H9 (cell line): ENCODE data around the gene MRPL23. TPM values are rescaled to one million over a fixed set of nuclear protein-coding genes. Genes with fewer than 3 reads are reported as not detected.

Experiments used
- DNase-seq: peaks from one replicate; pipeline ENCODE4 v3.0.0-alpha.2; 2017
- H2AFZ ChIP-seq: one replicate; pipeline ENCODE4 v1.6.1; 2013; ENCODE audit warnings: mild to moderate bottlenecking, low read length, control low read depth, moderate library complexity
- H2AK5ac ChIP-seq: 2 replicates; pipeline ENCODE4 v1.6.1; 2013; ENCODE audit warnings: low read length, control low read depth, mixed read lengths; ENCODE audit not compliant: insufficient read length
- H2BK120ac ChIP-seq: one replicate; pipeline ENCODE4 v1.6.1; 2013; ENCODE audit warnings: low read depth, mild to moderate bottlenecking, low read length, control low read depth, inconsistent platforms; ENCODE audit not compliant: poor library complexity, severe bottlenecking
- H2BK12ac ChIP-seq: 2 replicates; pipeline ENCODE4 v1.6.1; 2013; ENCODE audit warnings: low read length, control low read depth, mixed read lengths, low read depth; ENCODE audit not compliant: insufficient read length
- H2BK15ac ChIP-seq: 2 replicates; pipeline ENCODE4 v1.6.1; 2013; ENCODE audit warnings: low read depth, low read length, control low read depth
- H2BK20ac ChIP-seq: one replicate; pipeline ENCODE4 v1.6.1; 2013; ENCODE audit warnings: low read depth, mild to moderate bottlenecking, low read length, control low read depth, inconsistent platforms; ENCODE audit not compliant: poor library complexity, severe bottlenecking
- H2BK5ac ChIP-seq: 2 replicates; pipeline ENCODE4 v1.6.1; 2013; ENCODE audit warnings: low read length, control low read depth, mixed read lengths; ENCODE audit not compliant: insufficient read length
- H3K14ac ChIP-seq: 2 replicates; pipeline ENCODE4 v1.6.1; 2013; ENCODE audit warnings: low read length, control low read depth; ENCODE audit not compliant: insufficient read depth
- H3K18ac ChIP-seq: 2 replicates; pipeline ENCODE4 v1.6.1; 2013; ENCODE audit warnings: low read depth, mild to moderate bottlenecking, mixed read lengths, low read length, control low read depth; ENCODE audit not compliant: insufficient read length
- H3K23ac ChIP-seq: 2 replicates; pipeline ENCODE4 v1.6.1; 2013; ENCODE audit warnings: low read length, control low read depth, mixed read lengths, low read depth; ENCODE audit not compliant: insufficient read length
- H3K23me2 ChIP-seq: 2 replicates; pipeline ENCODE4 v1.6.1; 2013; ENCODE audit warnings: low read depth, mild to moderate bottlenecking, mixed read lengths, low read length, control low read depth; ENCODE audit not compliant: insufficient read length, poor library complexity, severe bottlenecking
- H3K27ac ChIP-seq: 2 replicates; pipeline ENCODE4 v1.5.1; 2013; ENCODE audit warnings: low read length, control low read depth, mixed read lengths, low read depth; ENCODE audit not compliant: insufficient read length
- H3K27me3 ChIP-seq: 2 replicates; pipeline ENCODE4 v1.6.1; 2013; ENCODE audit warnings: low read length, control low read depth, inconsistent platforms; ENCODE audit not compliant: insufficient read depth
- H3K4ac ChIP-seq: 2 replicates; pipeline ENCODE4 v1.6.1; 2013; ENCODE audit warnings: low read depth, mild to moderate bottlenecking, control low read depth, inconsistent platforms, low read length, moderate library complexity
- H3K4me1 ChIP-seq: 2 replicates; pipeline ENCODE4 v1.6.1; 2013; ENCODE audit warnings: low read length, control low read depth, inconsistent platforms; ENCODE audit not compliant: insufficient read depth
- H3K4me2 ChIP-seq: 2 replicates; pipeline ENCODE4 v1.6.1; 2013; ENCODE audit warnings: low read length, control low read depth, mixed read lengths; ENCODE audit not compliant: insufficient read length, insufficient read depth
- H3K56ac ChIP-seq: 2 replicates; pipeline ENCODE4 v1.6.1; 2013; ENCODE audit warnings: low read depth, mild to moderate bottlenecking, mixed read lengths, low read length, control low read depth; ENCODE audit not compliant: insufficient read length
- H3K79me1 ChIP-seq: 2 replicates; pipeline ENCODE4 v1.6.1; 2013; ENCODE audit warnings: low read depth, mild to moderate bottlenecking, moderate library complexity, low read length, control low read depth, inconsistent platforms; ENCODE audit not compliant: insufficient read depth, poor library complexity, severe bottlenecking
- H3K79me2 ChIP-seq: 2 replicates; pipeline ENCODE4 v1.6.1; 2013; ENCODE audit warnings: low read length, control low read depth, inconsistent platforms; ENCODE audit not compliant: insufficient read depth
- H3K9ac ChIP-seq: 2 replicates; pipeline ENCODE4 v1.6.1; 2013; ENCODE audit warnings: low read length, control low read depth, mixed read lengths; ENCODE audit not compliant: insufficient read length; ENCODE audit errors: extremely low read depth
- H3K9me3 ChIP-seq: one replicate; pipeline ENCODE4 v1.6.1; 2013; ENCODE audit warnings: low read depth, low read length, inconsistent platforms; ENCODE audit not compliant: control insufficient read depth
- H3T11ph ChIP-seq: one replicate; pipeline ENCODE4 v1.6.1; 2013; ENCODE audit warnings: mild to moderate bottlenecking, low read length, control low read depth, inconsistent platforms
- H4K20me1 ChIP-seq: one replicate; pipeline ENCODE4 v1.6.1; 2013; ENCODE audit not compliant: control insufficient read depth, insufficient read length, insufficient read depth
- H4K5ac ChIP-seq: 2 replicates; pipeline ENCODE4 v1.6.1; 2013; ENCODE audit warnings: low read depth, mild to moderate bottlenecking, mixed read lengths, low read length, control low read depth; ENCODE audit not compliant: insufficient read length
- H4K8ac ChIP-seq: replicated peaks from 2 replicates; pipeline ENCODE4 v1.6.1; 2013; ENCODE audit warnings: low read length, control low read depth, mixed read lengths, low read depth; ENCODE audit not compliant: insufficient read length
- H4K91ac ChIP-seq: 2 replicates; pipeline ENCODE4 v1.6.1; 2013; ENCODE audit warnings: low read depth, mild to moderate bottlenecking, moderate library complexity, mixed read lengths, low read length, control low read depth; ENCODE audit not compliant: insufficient read length
- H3K27ac Mint-ChIP-seq, 3 experiments: 2 replicates in 2 of 3; 3 replicates in 1 of 3; pipeline ENCODE4 v1.8.0; 2020 to 2021; ENCODE audit warnings: mixed read lengths in 3 of 3, mild to moderate bottlenecking in 1 of 3, moderate library complexity in 1 of 3
- H3K27me3 Mint-ChIP-seq: 2 replicates; pipeline ENCODE4 v1.8.0; 2021; ENCODE audit warnings: low read depth, mild to moderate bottlenecking, moderate library complexity, mixed read lengths
- H3K36me3 Mint-ChIP-seq, 3 experiments: 2 replicates in 2 of 3; 3 replicates in 1 of 3; pipeline ENCODE4 v1.8.0; 2020 to 2021; ENCODE audit warnings: low read depth in 3 of 3, mixed read lengths in 3 of 3; ENCODE audit not compliant: insufficient read depth in 1 of 3
- H3K4me1 Mint-ChIP-seq, 2 experiments: 2 replicates each; pipeline ENCODE4 v1.8.0; 2020; ENCODE audit warnings: mixed read lengths in 2 of 2
- H3K4me3 Mint-ChIP-seq, 2 experiments: 2 replicates in 1 of 2; 3 replicates in 1 of 2; pipeline ENCODE4 v1.8.0; 2020 to 2021; ENCODE audit warnings: mild to moderate bottlenecking in 2 of 2, mixed read lengths in 2 of 2, moderate library complexity in 1 of 2
- H3K9me3 Mint-ChIP-seq, 2 experiments: 2 replicates in 1 of 2; 3 replicates in 1 of 2; pipeline ENCODE4 v1.8.0; 2020; ENCODE audit warnings: mild to moderate bottlenecking in 2 of 2, mixed read lengths in 2 of 2, moderate library complexity in 1 of 2
- WGBS: extraction: QIAGEN DNeasy Blood & Tissue Kit; methylation state at CpG from one replicate; pipeline ENCODE4 v1.1.7; 2013; ENCODE audit warnings: missing lambda C conversion rate, low lambda C conversion rate, mixed read lengths; ENCODE audit not compliant: insufficient read length; ENCODE audit errors: extremely low coverage; 5-methylcytosine and 5-hydroxymethylcytosine counted together
- total RNA-seq: library from RNA; stranded (reverse); gene quantifications from 2 replicates; pipeline ENCODE4 v1.2.1, GENCODE V29; 2021
- TF ChIP-seq, protein P1 (sequence below): fragments of 200-600 bp; sonication (generic); conservative IDR thresholded peaks from 3 replicates; pipeline ENCODE4 v1.8.0; 2021; ENCODE audit warnings: antibody characterized with exemption, mild to moderate bottlenecking

The MRPL23 gene
- total RNA-seq, 1 experiment from 2014 or later: 67.3 TPM

DNA sequence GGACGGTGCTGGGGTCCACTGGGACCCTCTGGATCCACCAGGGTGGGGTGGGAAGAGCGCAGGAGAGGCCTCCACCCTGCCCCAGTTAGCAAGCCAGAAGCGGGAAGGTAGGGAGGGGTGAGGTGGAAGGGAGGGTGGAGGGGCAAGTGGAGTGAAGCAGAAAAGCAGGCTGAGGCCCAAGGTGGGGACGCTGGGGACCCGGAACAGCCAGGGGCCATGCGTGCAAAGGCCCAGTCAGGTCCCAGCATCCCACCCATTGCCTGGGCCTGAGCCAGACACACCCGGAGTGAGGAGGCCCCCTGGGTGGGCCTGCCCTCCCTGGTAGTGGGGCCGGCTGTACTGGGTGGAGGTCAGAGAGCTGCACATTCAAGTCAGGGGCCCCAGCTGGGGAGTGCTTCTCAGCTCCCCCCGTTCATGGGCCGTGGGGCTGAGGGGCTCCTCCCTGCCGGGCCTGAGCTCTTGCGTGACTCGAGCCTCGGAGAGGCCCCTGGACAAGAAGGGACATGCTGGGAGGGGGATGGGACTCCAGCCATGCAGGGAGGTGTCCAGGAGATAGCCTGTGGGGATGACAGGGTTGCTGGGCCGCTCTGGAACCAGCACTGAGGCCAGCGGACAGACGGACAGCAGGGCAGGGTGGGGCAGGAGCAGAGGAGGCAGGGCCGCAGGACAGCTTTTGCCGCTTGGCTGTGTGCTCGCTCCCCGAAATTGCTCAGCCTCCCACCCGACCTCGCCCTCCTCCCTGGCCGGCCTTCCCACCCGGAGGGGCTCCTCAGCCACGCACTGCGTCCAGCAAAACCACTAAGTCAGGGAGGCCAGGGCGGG, 19.9 kb upstream of the MRPL23 start:
- no peak overlapping the region for H3K27ac ChIP-seq
- H3K14ac ChIP-seq: peak overlapping the region; percentile 32; the same call in 1 of the 2 replicates
- no peak overlapping the region for H2AFZ ChIP-seq
- H3K23ac ChIP-seq: no peak overlapping the region
- no peaks in the 10 kb centered on the region for H4K20me1 ChIP-seq
- no peaks in the 10 kb centered on the region for H3K36me3 Mint-ChIP-seq
- no peak overlapping the region for H3K4me2 ChIP-seq
- no peaks in the 10 kb centered on the region for H3K79me2 ChIP-seq
- no peak for DNase-seq
- no peaks in the 10 kb centered on the region for H3K4me1 ChIP-seq
- H4K5ac ChIP-seq: no peak overlapping the region
- H3K27me3 Mint-ChIP-seq: peaks cover 19% of the 10 kb centered on the region
- H3K4ac ChIP-seq: no peak overlapping the region; the same call in 1 of the 2 replicates
- peaks cover 3 to 8% of the 10 kb centered on the region in 2 experiments; a peak in 2 of 4 replicates for H3K4me1 Mint-ChIP-seq
- no peaks in the 10 kb centered on the region for H3K79me1 ChIP-seq
- H2BK20ac ChIP-seq: no peak overlapping the region
- no peak overlapping the region; the same call in 1 of the 2 replicates for H2BK15ac ChIP-seq
- no peak overlapping the region for H3T11ph ChIP-seq
- H3K27me3 ChIP-seq: no peaks in the 10 kb centered on the region
- no peak overlapping the region for H4K8ac ChIP-seq
- H3K9me3 ChIP-seq: no peaks in the 10 kb centered on the region
- H3K9me3 Mint-ChIP-seq: no peaks in the 10 kb centered on the region
- no peak overlapping the region for H3K9ac ChIP-seq
- no peak overlapping the region for H3K4me3 Mint-ChIP-seq
- peaks cover 3% of the 10 kb centered on the region for H3K23me2 ChIP-seq
- TF ChIP-seq, protein P1, sequence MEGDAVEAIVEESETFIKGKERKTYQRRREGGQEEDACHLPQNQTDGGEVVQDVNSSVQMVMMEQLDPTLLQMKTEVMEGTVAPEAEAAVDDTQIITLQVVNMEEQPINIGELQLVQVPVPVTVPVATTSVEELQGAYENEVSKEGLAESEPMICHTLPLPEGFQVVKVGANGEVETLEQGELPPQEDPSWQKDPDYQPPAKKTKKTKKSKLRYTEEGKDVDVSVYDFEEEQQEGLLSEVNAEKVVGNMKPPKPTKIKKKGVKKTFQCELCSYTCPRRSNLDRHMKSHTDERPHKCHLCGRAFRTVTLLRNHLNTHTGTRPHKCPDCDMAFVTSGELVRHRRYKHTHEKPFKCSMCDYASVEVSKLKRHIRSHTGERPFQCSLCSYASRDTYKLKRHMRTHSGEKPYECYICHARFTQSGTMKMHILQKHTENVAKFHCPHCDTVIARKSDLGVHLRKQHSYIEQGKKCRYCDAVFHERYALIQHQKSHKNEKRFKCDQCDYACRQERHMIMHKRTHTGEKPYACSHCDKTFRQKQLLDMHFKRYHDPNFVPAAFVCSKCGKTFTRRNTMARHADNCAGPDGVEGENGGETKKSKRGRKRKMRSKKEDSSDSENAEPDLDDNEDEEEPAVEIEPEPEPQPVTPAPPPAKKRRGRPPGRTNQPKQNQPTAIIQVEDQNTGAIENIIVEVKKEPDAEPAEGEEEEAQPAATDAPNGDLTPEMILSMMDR: no peak
- H2AK5ac ChIP-seq: no peak overlapping the region
- H3K27ac Mint-ChIP-seq: no peak overlapping the region
- no peak overlapping the region for H3K56ac ChIP-seq
- no peak overlapping the region for H3K18ac ChIP-seq
- WGBS: no CpG with 5 or more reads among the region's 28 CpGs
- H2BK120ac ChIP-seq: no peak overlapping the region
- H2BK12ac ChIP-seq: no peak overlapping the region
- H2BK5ac ChIP-seq: no peak overlapping the region
- no peak overlapping the region for H4K91ac ChIP-seq
